Endodermal cell (in vitro differentiated cells): ENCODE data around the gene ZNF91. TPM values are rescaled to one million over a fixed set of nuclear protein-coding genes. Genes with fewer than 3 reads are reported as not detected.

Experiments
- DNase-seq: peaks from one replicate; pipeline ENCODE4 v3.0.0-alpha.2; 2017
- H3K27ac ChIP-seq: 2 replicates; pipeline ENCODE4 v1.5.1; 2013; ENCODE audit warnings: mild to moderate bottlenecking, low read depth, low read length, moderate library complexity
- H3K27me3 ChIP-seq: 2 replicates; pipeline ENCODE4 v1.6.1; 2013; ENCODE audit warnings: mild to moderate bottlenecking, low read length, moderate library complexity; ENCODE audit not compliant: insufficient read depth, control insufficient read depth, poor library complexity, severe bottlenecking
- H3K36me3 ChIP-seq: 2 replicates; pipeline ENCODE4 v1.7.0; 2013; ENCODE audit warnings: mild to moderate bottlenecking, low read length, moderate library complexity; ENCODE audit not compliant: control insufficient read depth, insufficient read depth
- H3K4me1 ChIP-seq: one replicate; pipeline ENCODE4 v1.7.0; 2013; ENCODE audit warnings: low read length; ENCODE audit not compliant: control insufficient read depth, insufficient read depth
- H3K4me3 ChIP-seq: 2 replicates; pipeline ENCODE4 v1.5.1; 2013; ENCODE audit warnings: mild to moderate bottlenecking, low read length, moderate library complexity
- H3K9ac ChIP-seq: 2 replicates; pipeline ENCODE4 v1.6.1; 2013; ENCODE audit warnings: mild to moderate bottlenecking, low read length, moderate library complexity; ENCODE audit not compliant: poor library complexity, severe bottlenecking; ENCODE audit errors: extremely low read depth
- H3K9me3 ChIP-seq: 2 replicates; pipeline ENCODE4 v1.6.1; 2013; ENCODE audit warnings: mild to moderate bottlenecking, low read length, moderate library complexity; ENCODE audit not compliant: control insufficient read depth
- H3K27ac Mint-ChIP-seq: 2 replicates; pipeline ENCODE4 v1.8.0; 2020; ENCODE audit warnings: mixed read lengths
- H3K27me3 Mint-ChIP-seq: 2 replicates; pipeline ENCODE4 v1.8.0; 2021; ENCODE audit warnings: mild to moderate bottlenecking, mixed read lengths; ENCODE audit not compliant: insufficient read depth
- H3K36me3 Mint-ChIP-seq: 2 replicates; pipeline ENCODE4 v1.8.0; 2020; ENCODE audit warnings: low read depth, mixed read lengths
- H3K4me1 Mint-ChIP-seq: 2 replicates; pipeline ENCODE4 v1.8.0; 2020; ENCODE audit warnings: mixed read lengths
- H3K4me3 Mint-ChIP-seq: 2 replicates; pipeline ENCODE4 v1.8.0; 2020; ENCODE audit warnings: mild to moderate bottlenecking, moderate library complexity, mixed read lengths
- H3K9me3 Mint-ChIP-seq: 2 replicates; pipeline ENCODE4 v1.8.0; 2020; ENCODE audit warnings: mild to moderate bottlenecking, mixed read lengths
- CTCF ChIP-seq: fragments of 200-600 bp; sonication (generic); conservative IDR thresholded peaks from 2 replicates; pipeline ENCODE4 v1.5.0; 2021; ENCODE audit warnings: antibody characterized with exemption, mild to moderate bottlenecking
- WGBS, 2 experiments: methylation state at CpG; one replicate each; pipeline versions ENCODE4 v1.1.5 to v1.1.7; 2013; ENCODE audit warnings: missing lambda C conversion rate in 2 of 2, mixed read lengths in 1 of 2; ENCODE audit not compliant: insufficient coverage in 1 of 2, insufficient read length in 1 of 2; 5-methylcytosine and 5-hydroxymethylcytosine counted together
- total RNA-seq, 2 donors: library from RNA; stranded (reverse); fragmentation: NEBNext Ultra II Directional in 1 of 2; extraction: Animal tissue kit (Norgen Biotek cat#: 25700) in 1 of 2; gene quantifications; 2 replicates in 1 of 2; 3 replicates in 1 of 2; pipeline ENCODE4 v1.2.1, GENCODE V29; 2021

Gene ZNF91
- total RNA-seq, 2 donors from 2014 or later, result 66.9 to 75.4 TPM

GRCh38 chr19:23439623-23440022 lies 44.4 kb upstream of the ZNF91 start:
- 85 to 88% methylated on average over 6 to 7 of the region's 8 CpGs for WGBS, 2 experiments

GRCh38 chr19:23437901-23438300 lies 42.6 kb upstream of the ZNF91 start:
- Histone ChIP-seq H3K9ac (no peak overlapping the region), H3K4me1 (no peaks in the 10 kb centered on the region), H3K27me3 (no peaks in the 10 kb centered on the region), H3K9me3 (peaks cover 66% of the 10 kb centered on the region), H3K27ac (no peak overlapping the region), H3K4me3 (no peak overlapping the region), H3K36me3 (no peaks in the 10 kb centered on the region)
- 71 to 83% methylated on average over 4 of the region's 4 CpGs for WGBS, 2 experiments
- H3K9me3 Mint-ChIP-seq, result peaks cover 78% of the 10 kb centered on the region
- H3K36me3 Mint-ChIP-seq, result peaks cover 9% of the 10 kb centered on the region
- no peak overlapping the region for H3K4me3 Mint-ChIP-seq
- no peak overlapping the region for H3K27ac Mint-ChIP-seq
- DNase-seq, result no peak
- no peaks in the 10 kb centered on the region for H3K4me1 Mint-ChIP-seq
- H3K27me3 Mint-ChIP-seq, result peaks cover 2% of the 10 kb centered on the region
- peak; percentile 22 for TF ChIP-seq CTCF

More at GRCh38 chr19:23439623-23440022, 44.4 kb upstream of the ZNF91 start:
- Mint-ChIP-seq H3K36me3 (peaks cover 9% of the 10 kb centered on the region), H3K4me3 (no peak overlapping the region), H3K4me1 (no peaks in the 10 kb centered on the region), H3K9me3 (peaks cover 71% of the 10 kb centered on the region), H3K27ac (no peak overlapping the region), H3K27me3 (peaks cover 2% of the 10 kb centered on the region)
- no peak overlapping the region for H3K27ac ChIP-seq
- no peaks in the 10 kb centered on the region for H3K4me1 ChIP-seq
- H3K9ac ChIP-seq, result no peak overlapping the region
- no peaks in the 10 kb centered on the region for H3K27me3 ChIP-seq
- DNase-seq, result peak; percentile 71
- no peaks in the 10 kb centered on the region for H3K36me3 ChIP-seq
- peaks cover 80% of the 10 kb centered on the region for H3K9me3 ChIP-seq
- peak; percentile 57 for TF ChIP-seq CTCF
- no peak overlapping the region for H3K4me3 ChIP-seq

- peak; percentile 64 for DNase-seq
- H3K9ac ChIP-seq, result no peak overlapping the region
- H3K27me3 Mint-ChIP-seq, result peaks cover 2% of the 10 kb centered on the region
- no peak overlapping the region for H3K4me3 Mint-ChIP-seq
- WGBS, 2 experiments, result 76 to 79% methylated on average over 3 to 4 of the region's 4 CpGs
- no peak overlapping the region for H3K4me3 ChIP-seq
- H3K36me3 ChIP-seq, result no peaks in the 10 kb centered on the region
- TF ChIP-seq CTCF, result peak; percentile 51
- H3K27me3 ChIP-seq, result no peaks in the 10 kb centered on the region
- H3K9me3 Mint-ChIP-seq, result peaks cover 74% of the 10 kb centered on the region
- no peaks in the 10 kb centered on the region for H3K4me1 ChIP-seq
- H3K4me1 Mint-ChIP-seq, result no peaks in the 10 kb centered on the region
- no peak overlapping the region for H3K27ac Mint-ChIP-seq
- H3K27ac ChIP-seq, result no peak overlapping the region
- peaks cover 56% of the 10 kb centered on the region for H3K9me3 ChIP-seq
- peaks cover 9% of the 10 kb centered on the region for H3K36me3 Mint-ChIP-seq
These were observed 41.7 kb upstream of the ZNF91 start for GRCh38 chr19:23436944-23437343.
